Measurements from ENCODE around the gene MVB12A.

Gene MVB12A

GRCh38 chr19:17471410-17472125 is 51.7 kb downstream of the MVB12A start:
- DNase-seq (ENCODE audit: low spot score) = no peak

- no peak for DNase-seq (ENCODE audit: low spot score)
Observed at GRCh38 chr19:17473041-17473440, 53.2 kb downstream of the MVB12A start.
